ENCODE results near the gene SHB. TPM values are rescaled to one million over a fixed set of nuclear protein-coding genes. Genes with fewer than 3 reads are reported as not detected.

The SHB gene
- polyA plus RNA-seq, 2 of the 4 experiments (the other 2 are of a cell fraction), result 15.4 to 22.0 TPM

GRCh38 chr9:38089387-38090165 lies 20.5 kb upstream of the SHB start:
- no peak for FAIRE-seq
- Histone ChIP-seq H3K4me1 (no peaks in the 10 kb centered on the region), H3K9me3 (no peaks in the 10 kb centered on the region), H3K27ac (no peak overlapping the region), H3K4me3 (no peak overlapping the region), H3K4me2 (no peak overlapping the region)
- ATAC-seq, result no peak
- 60% methylated on average over 2 of the region's 2 CpGs for WGBS (ENCODE audit: missing lambda C conversion rate)
- CTCF ChIA-PET, result interaction anchor here (0.6 to 4.2 kb wide), 21 partner anchors 10 to 378 kb away, joined by 3 to 42 read pairs (median 10); no protein-coding TSS in a partner anchor
- DNase-seq (ENCODE audit: low read depth in 1 of 2, low spot score in 1 of 2), result no peak
- POLR2A ChIA-PET, result no interaction called here
- TF ChIP-seq FOSL2 (IDR thresholded peaks at IDR 0.05) (no peak), FOSL2 (CRISPR knock-in tag; IDR thresholded peaks at IDR 0.05) (no peak), EHMT2 (IDR thresholded peaks at IDR 0.05; ENCODE audit: low read depth) (no peak), NFE2L2 (conservative IDR thresholded peaks at IDR 0.05; ENCODE audit: low read length) (no peak), HES2 (IDR thresholded peaks at IDR 0.05) (no peak), NR3C1 (IDR thresholded peaks at IDR 0.05) (no peak), CBX2 (IDR thresholded peaks at IDR 0.05; ENCODE audit: borderline replicate concordance, low read depth) (no peak), RCOR1 (IDR thresholded peaks at IDR 0.05; ENCODE audit: low read depth, low read length) (no peak), RARB (CRISPR knock-in tag; IDR thresholded peaks at IDR 0.05) (no peak)

GRCh38 chr9:38088006-38088925 lies 19.2 kb upstream of the SHB start:
- FAIRE-seq, result no peak
- CTCF ChIA-PET, result interaction anchor here (0.6 to 5.4 kb wide), 88 partner anchors 10 to 380 kb away, joined by 3 to 50 read pairs (median 5); partner anchors contain the start of gene SHB
- no peaks in the 10 kb centered on the region for H3K9me3 ChIP-seq
- no peak overlapping the region for H3K4me2 ChIP-seq
- H3K4me1 ChIP-seq, result no peaks in the 10 kb centered on the region
- DNase-seq (ENCODE audit: low read depth in 1 of 2, low spot score in 1 of 2), result peak; percentile 49 to 78
- POLR2A ChIA-PET, result no interaction called here
- TF ChIP-seq RAD21 (conservative IDR thresholded peaks at IDR 0.05 in 1 of 2, IDR thresholded peaks at IDR 0.05 in 1 of 2) (peak; percentile 79 to 83), FOXS1 (CRISPR knock-in tag; IDR thresholded peaks at IDR 0.05) (no peak), EP300 (IDR thresholded peaks at IDR 0.05) (no peak), MAX (IDR thresholded peaks at IDR 0.05) (0 out of 2 replicates have a peak, but pooled peaks have one; percentile 13), HDAC2 (IDR thresholded peaks at IDR 0.05) (no peak), SMC3 (IDR thresholded peaks at IDR 0.05) (peak; percentile 94), CTCF (IDR thresholded peaks at IDR 0.05) (peak; percentile 82), ELK1 (IDR thresholded peaks at IDR 0.05; ENCODE audit: low read depth, low read length) (no peak), GATA3 (IDR thresholded peaks at IDR 0.05; ENCODE audit: borderline replicate concordance) (no peak)
- no peak overlapping the region for H3K27ac ChIP-seq
- WGBS (ENCODE audit: missing lambda C conversion rate), result 26% methylated on average over 7 of the region's 7 CpGs
- ATAC-seq, result peak; percentile 73 to 90
- H3K4me3 ChIP-seq, result no peak overlapping the region

GRCh38 chr9:38086496-38086895 lies 17.5 kb upstream of the SHB start:
- Histone ChIP-seq H3K4me1 (no peaks in the 10 kb centered on the region), H3K4me2 (no peak overlapping the region), H3K9me3 (no peaks in the 10 kb centered on the region), H3K4me3 (no peak overlapping the region), H3K27ac (no peak overlapping the region)
- POLR2A ChIA-PET, result no interaction called here
- no peak for FAIRE-seq
- TF ChIP-seq FOSL2 (IDR thresholded peaks at IDR 0.05) (no peak), FOSL2 (CRISPR knock-in tag; IDR thresholded peaks at IDR 0.05) (no peak), NPAS2 (CRISPR knock-in tag; IDR thresholded peaks at IDR 0.05; ENCODE audit: borderline replicate concordance) (no peak), JUNB (IDR thresholded peaks at IDR 0.05) (no peak), MAFK (IDR thresholded peaks at IDR 0.05; ENCODE audit: partially characterized antibody) (no peak), HES2 (IDR thresholded peaks at IDR 0.05) (no peak), PHF8 (IDR thresholded peaks at IDR 0.05; ENCODE audit: borderline replicate concordance, low read depth) (no peak), EHMT2 (IDR thresholded peaks at IDR 0.05; ENCODE audit: low read depth) (no peak), POLR2A (IDR thresholded peaks at IDR 0.05; ENCODE audit: low read length) (no peak), POLR2AphosphoS2 (conservative IDR thresholded peaks at IDR 0.05; ENCODE audit: low read length) (no peak)
- DNase-seq (ENCODE audit: low read depth in 1 of 2, low spot score in 1 of 2), result no peak
- ATAC-seq, result no peak
- CTCF ChIA-PET, result interaction anchor here (0.9 to 5.4 kb wide), 15 partner anchors 11 to 346 kb away, joined by 3 to 50 read pairs (median 15); no protein-coding TSS in a partner anchor

Measured in A549 (cell line).